HG02798 (cell line): ENCODE data around the gene ZSCAN5C.
"Not testable (repeated sequence)": the region's sequence is repeated elsewhere in the genome, so short reads cannot be mapped to it uniquely, and the experiment has no call there.

ENCODE experiments used
- ATAC-seq: cut with Tn5 transposase; IDR thresholded peaks from one replicate; pipeline ENCODE4 v1.9.1; 2021; ENCODE audit warnings: mild to moderate bottlenecking; ENCODE audit not compliant: unreplicated experiment, poor library complexity

The ZSCAN5C gene, protein sequence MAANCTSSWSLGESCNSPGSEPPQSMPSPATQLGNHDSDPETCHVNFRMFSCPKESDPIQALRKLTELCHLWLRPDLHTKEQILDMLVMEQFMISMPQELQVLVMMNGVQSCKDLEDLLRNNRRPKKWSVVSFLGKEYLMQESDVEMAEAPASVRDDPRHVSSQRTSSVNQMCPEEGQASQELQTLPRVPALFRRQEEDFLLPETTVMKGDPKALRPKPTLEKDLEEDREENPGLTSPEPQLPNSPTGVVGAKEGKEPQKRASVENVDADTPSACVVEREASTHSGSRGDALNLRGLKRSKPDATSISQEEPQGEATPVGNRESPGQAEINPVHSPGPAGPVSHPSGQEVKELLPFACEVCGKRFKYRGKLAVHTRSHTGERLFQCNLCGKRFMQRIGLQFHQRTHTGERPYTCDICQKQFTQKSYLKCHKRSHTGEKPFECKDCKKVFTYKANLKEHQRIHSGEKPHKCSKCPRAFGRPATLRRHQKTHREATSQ

GRCh38 chr19:56201973-56202372 is at the start of gene ZSCAN5C:
Gene ZSCAN5C, plus strand, starts transcription at chr19:56202273. Its CDS starts 3,641 bp downstream, at chr19:56205914.
- no peak for ATAC-seq

GRCh38 chr19:56152644-56153043 is 49.4 kb upstream of the ZSCAN5C start:
- ATAC-seq, result no peak

DNA sequence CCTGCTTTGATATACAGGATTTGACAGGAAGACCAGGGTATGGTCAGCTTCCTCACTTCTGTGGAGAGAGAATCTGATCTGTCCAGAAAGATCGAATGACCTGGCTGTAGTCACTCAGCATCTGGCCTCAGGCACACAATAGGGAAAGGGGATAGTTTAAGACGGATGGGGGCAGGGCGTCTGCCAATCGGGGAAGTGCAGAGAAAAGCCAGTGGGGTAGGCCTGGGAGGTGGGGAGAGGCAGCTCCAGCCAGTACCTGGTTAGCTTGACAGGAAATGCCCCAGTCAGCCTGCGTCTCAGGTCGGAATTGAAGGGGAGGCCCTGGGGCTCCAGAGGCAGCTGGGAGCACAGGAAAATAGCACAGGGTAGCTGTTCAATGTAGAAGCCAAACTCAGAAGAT is 48.6 kb upstream of the ZSCAN5C start:
- ATAC-seq, result no peak

GRCh38 chr19:56155124-56155687 is 46.9 kb upstream of the ZSCAN5C start:
- no peak for ATAC-seq

DNA sequence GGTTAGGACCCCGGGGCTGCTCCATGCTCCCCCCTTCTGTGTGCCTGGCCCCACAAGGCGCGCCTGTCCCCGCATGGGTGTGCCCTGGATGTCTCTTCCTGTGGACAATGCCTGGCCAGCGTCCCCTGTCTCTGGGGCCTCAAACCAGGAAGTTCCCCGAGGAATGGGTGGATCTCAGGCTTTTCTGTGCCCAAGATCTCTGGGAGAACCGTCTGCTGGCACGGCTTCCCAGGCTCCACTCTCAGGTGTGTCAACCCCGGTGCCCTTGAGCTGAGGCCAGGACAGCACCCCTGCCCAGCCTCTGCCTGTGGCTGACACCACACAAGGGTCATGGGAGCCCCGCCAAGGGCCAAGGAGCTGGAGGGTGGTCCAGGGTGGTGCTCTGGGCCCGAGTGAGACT is 45.3 kb upstream of the ZSCAN5C start:
- no peak for ATAC-seq

DNA sequence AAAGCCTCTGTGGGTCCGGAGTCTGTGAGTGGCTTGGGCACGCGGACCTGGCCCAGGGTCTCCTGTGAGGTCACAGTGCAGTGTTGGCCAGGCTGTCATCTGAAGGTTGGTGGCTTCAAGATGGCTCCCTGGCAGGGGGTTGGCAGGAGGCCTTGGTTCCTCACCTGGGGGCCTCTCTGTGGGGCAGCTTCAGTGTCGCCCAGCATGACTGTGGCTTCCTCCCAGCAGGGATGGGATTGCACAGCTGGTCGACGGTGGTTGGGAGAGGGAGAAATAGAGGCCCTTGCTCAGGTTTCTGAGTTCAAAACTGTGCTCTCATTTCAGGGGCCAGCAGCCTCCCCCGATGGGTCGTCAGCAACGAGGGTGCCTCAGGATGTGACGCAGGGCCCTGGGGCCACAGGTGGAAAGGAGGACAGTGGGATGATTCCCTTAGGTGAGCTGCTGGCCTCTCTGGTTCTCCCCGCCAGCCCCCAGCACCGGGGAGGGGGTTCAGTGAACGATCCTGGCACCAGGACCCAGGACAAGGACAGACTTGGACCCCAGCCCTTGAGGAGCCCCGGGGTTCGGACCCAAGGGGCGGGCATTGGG is 43.8 kb upstream of the ZSCAN5C start:
- no peak for ATAC-seq

DNA sequence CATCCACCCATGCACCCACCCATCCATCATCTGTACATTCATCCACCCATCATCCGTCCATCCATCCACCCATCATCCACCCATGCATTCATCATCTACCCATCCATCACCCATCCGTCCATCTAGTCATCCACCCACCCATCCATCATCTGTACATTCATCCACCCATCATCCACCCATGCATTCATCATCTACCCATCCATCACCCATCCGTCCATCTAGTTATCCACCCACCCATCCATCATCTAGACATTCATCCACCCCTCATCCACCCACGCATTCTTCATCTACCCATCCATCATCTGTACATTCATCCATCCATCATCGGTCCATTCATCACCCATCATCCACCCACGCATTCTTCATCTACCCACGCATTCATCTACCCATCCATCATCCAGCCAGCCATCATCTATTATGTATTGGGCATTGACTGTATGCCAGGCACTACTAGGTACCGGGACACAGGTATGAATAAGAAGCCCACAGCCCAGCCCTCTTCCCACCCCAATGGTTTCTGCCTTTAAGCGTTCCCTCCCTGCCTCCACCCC is 43.0 kb upstream of the ZSCAN5C start:
- ATAC-seq, result no peak

DNA sequence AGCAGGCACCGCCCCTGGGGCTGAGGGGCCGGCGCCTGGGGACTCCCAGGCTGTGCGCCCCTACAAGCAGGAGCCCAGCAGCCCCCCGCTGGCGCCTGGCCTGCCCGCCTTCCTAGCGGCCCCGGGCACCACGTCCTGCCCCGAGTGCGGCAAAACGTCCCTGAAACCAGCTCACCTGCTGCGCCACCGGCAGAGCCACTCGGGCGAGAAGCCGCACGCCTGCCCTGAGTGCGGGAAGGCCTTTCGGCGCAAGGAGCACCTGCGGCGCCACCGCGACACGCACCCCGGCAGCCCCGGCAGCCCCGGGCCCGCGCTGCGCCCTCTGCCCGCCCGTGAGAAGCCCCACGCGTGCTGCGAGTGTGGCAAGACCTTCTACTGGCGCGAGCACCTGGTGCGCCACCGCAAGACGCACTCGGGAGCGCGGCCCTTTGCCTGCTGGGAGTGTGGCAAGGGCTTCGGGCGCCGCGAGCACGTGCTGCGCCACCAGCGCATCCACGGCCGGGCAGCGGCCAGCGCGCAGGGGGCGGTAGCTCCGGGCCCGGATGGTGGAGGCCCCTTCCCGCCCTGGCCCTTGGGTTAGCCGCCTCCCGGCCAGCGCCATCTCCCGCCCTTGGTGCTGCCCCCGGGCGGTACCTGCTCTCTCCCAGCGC is 42.3 kb upstream of the ZSCAN5C start:
- no peak for ATAC-seq

DNA sequence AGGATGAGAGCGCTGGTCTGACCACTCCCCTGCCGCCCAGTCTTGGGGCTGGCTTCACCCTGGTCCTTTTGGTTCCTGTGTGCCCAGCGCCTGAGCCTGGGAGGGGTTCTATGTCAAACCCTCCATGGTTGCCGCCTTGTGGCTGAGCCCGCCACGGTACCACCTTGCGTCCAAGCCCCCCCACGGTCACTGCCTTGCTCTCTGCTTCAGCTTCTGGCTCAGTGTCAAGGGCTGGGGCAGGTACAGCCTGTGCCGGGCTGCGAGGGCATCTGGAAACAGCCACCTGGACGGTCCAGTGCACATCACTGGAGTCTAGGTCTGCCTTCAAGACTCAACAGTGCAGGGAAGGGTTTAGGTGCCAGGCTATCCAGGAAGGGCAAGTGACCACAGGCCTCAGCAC is 40.5 kb upstream of the ZSCAN5C start:
- ATAC-seq, result no peak

DNA sequence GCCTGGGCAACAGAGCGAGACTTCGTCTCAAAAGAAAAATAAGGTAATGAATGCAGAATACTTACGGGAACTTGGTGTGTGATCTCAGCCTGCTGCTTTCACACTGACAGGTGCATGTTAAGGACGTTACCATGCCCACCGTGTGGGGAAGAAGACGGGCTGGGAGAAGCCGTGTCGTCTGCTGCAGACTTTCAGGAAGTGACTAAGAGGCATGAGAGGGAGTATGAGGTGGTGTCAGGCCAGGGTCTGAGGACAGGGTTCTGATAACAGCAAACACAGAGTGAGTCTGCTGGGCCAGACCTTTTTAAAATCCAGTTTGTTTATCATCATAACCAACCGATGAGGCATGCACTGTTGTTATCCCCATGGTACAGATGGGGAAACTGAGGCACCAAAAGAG is 39.8 kb upstream of the ZSCAN5C start:
- ATAC-seq, result no peak

DNA sequence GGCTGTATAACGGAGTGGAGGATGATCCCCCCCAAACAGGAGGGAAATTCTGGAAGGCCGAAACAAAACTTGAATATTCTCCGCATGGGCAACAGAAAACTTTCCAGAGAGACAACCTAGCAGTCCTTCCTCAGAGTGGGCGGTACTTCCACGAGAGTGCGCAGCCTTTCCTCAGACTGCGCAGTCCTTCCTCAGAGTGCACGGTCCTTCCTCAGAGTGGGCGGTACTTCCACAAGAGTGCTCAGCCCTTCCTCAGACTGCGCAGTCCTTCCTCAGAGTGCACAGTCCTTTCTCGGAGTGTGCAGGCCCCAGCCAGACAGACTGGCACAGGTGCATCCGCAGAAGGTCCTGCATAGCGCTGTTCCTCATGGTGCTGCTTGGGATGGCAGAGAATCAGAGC is 39.0 kb upstream of the ZSCAN5C start:
- ATAC-seq, result no peak

GRCh38 chr19:56167064-56167578 is 35.0 kb upstream of the ZSCAN5C start:
- no peak for ATAC-seq

DNA sequence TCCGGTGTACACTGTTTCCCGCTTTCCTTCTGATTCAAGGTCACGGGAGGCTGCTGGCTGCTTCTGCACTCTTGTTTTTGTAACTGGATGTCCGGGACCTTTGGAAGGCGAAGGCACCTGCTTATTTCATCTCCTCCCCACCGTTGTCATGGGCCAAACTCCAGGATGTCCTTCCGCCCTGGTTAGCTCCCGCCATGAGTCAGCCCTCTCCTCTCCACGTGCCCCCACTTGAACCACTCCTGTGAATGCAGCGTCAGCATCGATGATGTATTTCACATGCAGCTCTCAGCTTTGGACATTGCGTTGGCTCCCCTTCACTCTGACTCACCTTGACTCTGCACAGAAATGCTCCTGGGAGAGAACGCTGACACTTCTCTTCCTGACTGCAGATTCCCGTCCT is 31.8 kb upstream of the ZSCAN5C start:
- ATAC-seq, result no peak

GRCh38 chr19:56174086-56174485 is 28.0 kb upstream of the ZSCAN5C start:
- ATAC-seq, result no peak

DNA sequence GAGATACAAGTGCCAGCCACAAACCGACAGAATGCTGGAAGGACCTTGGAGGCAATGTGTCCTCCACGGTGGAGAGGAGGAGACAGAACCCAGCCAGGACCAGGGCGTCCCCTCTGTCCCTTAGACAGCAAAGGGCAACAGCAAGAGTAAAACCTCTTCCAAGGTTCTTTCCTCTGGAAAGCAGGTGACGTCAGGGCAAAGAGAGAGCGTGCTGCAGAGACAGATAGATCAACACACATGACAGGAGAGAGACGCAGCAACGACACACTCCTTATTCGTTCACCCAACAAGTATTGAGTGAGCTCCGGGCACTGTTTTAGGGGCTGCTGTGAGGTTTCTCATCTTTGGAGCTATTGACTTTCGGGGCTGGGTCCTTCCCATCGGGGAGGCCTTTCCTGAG is 27.5 kb upstream of the ZSCAN5C start:
- ATAC-seq, result no peak

GRCh38 chr19:56175861-56176307 is 26.2 kb upstream of the ZSCAN5C start, which contains the start of gene GALP:
Gene GALP, plus strand, starts transcription at chr19:56176008. Its CDS starts 1,101 bp downstream, at chr19:56177109.
- not testable (repeated sequence) for ATAC-seq

- ATAC-seq, result not testable (repeated sequence)
Measured at GRCh38 chr19:56176310-56176709, 25.8 kb upstream of the ZSCAN5C start.

DNA sequence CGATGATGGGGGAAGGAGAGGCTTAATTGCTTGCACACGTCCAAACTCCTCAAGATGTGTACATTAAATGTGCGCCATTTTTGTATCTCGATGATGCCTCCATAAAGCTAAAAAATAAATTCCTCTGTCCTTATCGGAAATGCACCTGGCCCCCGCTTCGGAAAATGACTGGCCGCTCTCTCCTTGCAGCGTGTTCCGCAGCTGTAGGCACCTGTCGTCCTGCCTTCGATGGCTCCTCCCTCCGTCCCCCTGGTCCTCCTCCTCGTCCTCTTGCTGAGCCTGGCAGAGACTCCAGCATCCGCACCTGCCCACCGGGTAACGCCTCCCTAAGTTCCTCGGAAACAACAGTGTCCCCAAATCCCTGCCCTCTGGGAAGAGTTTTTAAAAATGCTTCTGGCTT is 25.2 kb upstream of the ZSCAN5C start:
- no peak for ATAC-seq

DNA sequence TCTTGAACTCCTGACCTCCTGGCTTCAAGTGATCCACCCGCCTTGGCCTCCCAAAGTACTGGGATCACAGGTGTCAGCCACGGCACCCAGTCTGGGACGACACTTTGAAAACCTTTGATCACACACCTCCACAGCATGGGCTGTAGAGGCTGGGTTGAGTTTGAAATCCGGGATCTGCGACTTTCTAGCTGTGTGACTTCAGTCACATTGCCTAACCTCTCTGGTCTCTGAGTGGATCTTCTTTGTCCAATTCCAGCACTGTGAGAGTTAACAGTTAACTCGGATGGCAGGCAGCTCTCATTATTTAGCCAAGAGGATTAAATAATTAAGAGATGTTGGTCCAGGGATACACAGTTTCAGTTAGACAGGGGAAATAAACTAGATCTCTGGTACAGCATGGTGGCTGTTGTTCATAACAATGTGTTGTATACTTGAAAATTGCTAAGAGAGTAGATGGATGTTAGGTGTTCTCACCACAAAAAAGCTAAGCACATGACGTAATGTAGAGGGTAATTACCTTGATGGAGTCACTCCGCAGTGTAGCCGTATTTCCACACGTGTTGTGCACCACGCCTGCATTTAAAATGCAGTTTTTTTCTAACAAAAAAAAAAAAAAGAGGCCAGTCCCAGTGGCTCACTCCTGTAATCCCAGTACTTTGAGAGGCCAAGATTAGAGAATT is 24.4 kb upstream of the ZSCAN5C start:
- ATAC-seq, result no peak

GRCh38 chr19:56189785-56190184 is 12.3 kb upstream of the ZSCAN5C start:
- no peak for ATAC-seq
